Ishikawa (cell line): Measurements from ENCODE around the gene MORF4L1.

Source experiments
- CEBPB ChIP-seq: IDR thresholded peaks from 2 replicates; pipeline ENCODE4 v1.6.1; 2012
- CREB1 ChIP-seq: IDR thresholded peaks from 2 replicates; pipeline ENCODE4 v1.6.1; 2012; ENCODE audit warnings: low read depth
- EGR1 ChIP-seq: IDR thresholded peaks from 2 replicates; pipeline ENCODE4 v1.6.1; 2012
- EP300 ChIP-seq: IDR thresholded peaks from 2 replicates; pipeline ENCODE4 v1.6.1; 2012; ENCODE audit warnings: borderline replicate concordance
- FOXM1 ChIP-seq: IDR thresholded peaks from 2 replicates; pipeline ENCODE4 v1.6.1; 2012; ENCODE audit warnings: low read depth, borderline replicate concordance
- NFIC ChIP-seq: IDR thresholded peaks from 2 replicates; pipeline ENCODE4 v1.6.1; 2012
- RAD21 ChIP-seq: IDR thresholded peaks from 2 replicates; pipeline ENCODE4 v1.6.1; 2012; ENCODE audit warnings: low read depth
- TAF1 ChIP-seq: IDR thresholded peaks from 2 replicates; pipeline ENCODE4 v1.6.1; 2012; ENCODE audit warnings: low read depth, mild to moderate bottlenecking
- TCF12 ChIP-seq: IDR thresholded peaks from 2 replicates; pipeline ENCODE4 v1.6.1; 2012; ENCODE audit warnings: low read depth
- TEAD4 ChIP-seq: IDR thresholded peaks from 2 replicates; pipeline ENCODE4 v1.6.1; 2012
- YY1 ChIP-seq: IDR thresholded peaks from 2 replicates; pipeline ENCODE4 v1.6.1; 2012; ENCODE audit warnings: low read depth
- ZBTB7A ChIP-seq: IDR thresholded peaks from 2 replicates; pipeline ENCODE4 v1.6.1; 2012; ENCODE audit warnings: low read depth
- TF ChIP-seq, protein P1 (sequence below): IDR thresholded peaks from 2 replicates; pipeline ENCODE4 v1.6.1; 2012
- TF ChIP-seq, protein P2 (sequence below): IDR thresholded peaks from 2 replicates; pipeline ENCODE4 v1.6.1; 2012
- TF ChIP-seq, protein P3 (sequence below): IDR thresholded peaks from 2 replicates; pipeline ENCODE4 v1.6.1; 2012; ENCODE audit warnings: low read depth, mild to moderate bottlenecking

The MORF4L1 gene

DNA sequence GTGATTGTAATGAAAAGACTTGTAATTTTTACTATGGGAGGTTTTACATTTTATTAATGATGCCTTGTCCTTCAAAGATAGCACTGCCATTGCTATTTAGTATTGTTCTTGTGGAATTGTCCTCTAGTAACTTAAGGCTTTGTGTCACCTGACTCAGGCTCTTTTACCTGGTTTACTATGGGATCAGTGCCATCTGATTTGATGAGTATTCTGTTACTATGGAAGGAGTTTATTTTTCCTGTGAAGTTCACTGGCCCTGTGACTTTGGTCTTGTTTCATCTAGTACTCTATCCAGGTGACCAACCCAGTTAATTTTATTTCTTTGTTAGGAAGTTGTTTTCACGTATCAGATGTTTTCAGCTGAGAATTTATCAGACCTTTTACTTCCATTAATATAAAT, 9.0 kb downstream of the MORF4L1 start:
- no peak for TF ChIP-seq TAF1
- no peak for TF ChIP-seq YY1
- no peak for TF ChIP-seq RAD21
- TF ChIP-seq EP300: no peak
- no peak for TF ChIP-seq EGR1
- TF ChIP-seq TEAD4: no peak
- TF ChIP-seq, protein P1, sequence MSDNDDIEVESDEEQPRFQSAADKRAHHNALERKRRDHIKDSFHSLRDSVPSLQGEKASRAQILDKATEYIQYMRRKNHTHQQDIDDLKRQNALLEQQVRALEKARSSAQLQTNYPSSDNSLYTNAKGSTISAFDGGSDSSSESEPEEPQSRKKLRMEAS: no peak
- TF ChIP-seq, protein P2, sequence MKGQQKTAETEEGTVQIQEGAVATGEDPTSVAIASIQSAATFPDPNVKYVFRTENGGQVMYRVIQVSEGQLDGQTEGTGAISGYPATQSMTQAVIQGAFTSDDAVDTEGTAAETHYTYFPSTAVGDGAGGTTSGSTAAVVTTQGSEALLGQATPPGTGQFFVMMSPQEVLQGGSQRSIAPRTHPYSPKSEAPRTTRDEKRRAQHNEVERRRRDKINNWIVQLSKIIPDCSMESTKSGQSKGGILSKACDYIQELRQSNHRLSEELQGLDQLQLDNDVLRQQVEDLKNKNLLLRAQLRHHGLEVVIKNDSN: no peak
- TF ChIP-seq FOXM1: no peak
- TF ChIP-seq CREB1: no peak
- no peak for TF ChIP-seq CEBPB

DNA sequence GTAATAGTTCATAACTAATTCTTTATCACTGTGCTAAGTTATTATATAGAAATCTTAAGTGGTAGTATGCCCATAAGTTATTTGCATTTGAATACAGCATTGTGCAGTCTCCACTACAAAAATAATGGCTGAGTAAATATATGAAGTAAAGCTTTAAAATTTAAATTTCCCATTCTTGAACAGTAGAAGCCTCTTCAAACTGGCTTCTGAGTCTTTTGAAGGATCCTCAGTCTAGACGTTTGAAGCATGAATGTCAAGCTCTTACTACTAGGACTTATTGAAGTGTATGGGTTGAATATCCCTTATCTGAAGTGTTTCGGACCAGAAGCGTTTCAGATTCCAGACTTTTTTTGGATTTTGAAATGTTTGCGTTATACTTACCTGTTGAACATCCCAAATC, 16.3 kb downstream of the MORF4L1 start:
- no peak for TF ChIP-seq RAD21
- no peak for TF ChIP-seq TCF12
- no peak for TF ChIP-seq CREB1
- TF ChIP-seq TEAD4: no peak
- TF ChIP-seq YY1: no peak
- TF ChIP-seq EGR1: no peak
- TF ChIP-seq FOXM1: no peak
- no peak for TF ChIP-seq CEBPB
- TF ChIP-seq TAF1: no peak
- TF ChIP-seq, protein P2: no peak
- TF ChIP-seq, protein P1: no peak
- no peak for TF ChIP-seq ZBTB7A
- TF ChIP-seq, protein P3, sequence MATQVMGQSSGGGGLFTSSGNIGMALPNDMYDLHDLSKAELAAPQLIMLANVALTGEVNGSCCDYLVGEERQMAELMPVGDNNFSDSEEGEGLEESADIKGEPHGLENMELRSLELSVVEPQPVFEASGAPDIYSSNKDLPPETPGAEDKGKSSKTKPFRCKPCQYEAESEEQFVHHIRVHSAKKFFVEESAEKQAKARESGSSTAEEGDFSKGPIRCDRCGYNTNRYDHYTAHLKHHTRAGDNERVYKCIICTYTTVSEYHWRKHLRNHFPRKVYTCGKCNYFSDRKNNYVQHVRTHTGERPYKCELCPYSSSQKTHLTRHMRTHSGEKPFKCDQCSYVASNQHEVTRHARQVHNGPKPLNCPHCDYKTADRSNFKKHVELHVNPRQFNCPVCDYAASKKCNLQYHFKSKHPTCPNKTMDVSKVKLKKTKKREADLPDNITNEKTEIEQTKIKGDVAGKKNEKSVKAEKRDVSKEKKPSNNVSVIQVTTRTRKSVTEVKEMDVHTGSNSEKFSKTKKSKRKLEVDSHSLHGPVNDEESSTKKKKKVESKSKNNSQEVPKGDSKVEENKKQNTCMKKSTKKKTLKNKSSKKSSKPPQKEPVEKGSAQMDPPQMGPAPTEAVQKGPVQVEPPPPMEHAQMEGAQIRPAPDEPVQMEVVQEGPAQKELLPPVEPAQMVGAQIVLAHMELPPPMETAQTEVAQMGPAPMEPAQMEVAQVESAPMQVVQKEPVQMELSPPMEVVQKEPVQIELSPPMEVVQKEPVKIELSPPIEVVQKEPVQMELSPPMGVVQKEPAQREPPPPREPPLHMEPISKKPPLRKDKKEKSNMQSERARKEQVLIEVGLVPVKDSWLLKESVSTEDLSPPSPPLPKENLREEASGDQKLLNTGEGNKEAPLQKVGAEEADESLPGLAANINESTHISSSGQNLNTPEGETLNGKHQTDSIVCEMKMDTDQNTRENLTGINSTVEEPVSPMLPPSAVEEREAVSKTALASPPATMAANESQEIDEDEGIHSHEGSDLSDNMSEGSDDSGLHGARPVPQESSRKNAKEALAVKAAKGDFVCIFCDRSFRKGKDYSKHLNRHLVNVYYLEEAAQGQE: no peak
- no peak for TF ChIP-seq EP300
- no peak for TF ChIP-seq NFIC

DNA sequence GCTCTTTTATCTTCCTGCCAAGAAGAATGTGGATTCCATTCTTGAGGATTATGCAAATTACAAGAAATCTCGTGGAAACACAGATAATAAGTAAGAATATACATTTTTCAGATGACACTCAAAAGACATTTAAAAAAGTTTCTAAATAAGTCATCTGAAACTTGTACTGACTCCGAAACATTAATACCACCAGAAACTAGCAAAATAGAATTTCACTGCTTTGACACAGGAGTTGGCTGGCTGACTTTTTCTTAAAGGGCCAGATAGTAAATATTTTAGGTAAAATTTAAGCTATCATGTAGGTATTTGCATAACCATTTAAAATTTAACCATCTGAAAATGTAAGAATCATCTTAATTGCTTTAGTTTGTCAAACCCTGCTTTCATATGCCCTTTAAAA, 20.8 kb downstream of the MORF4L1 start:
- TF ChIP-seq RAD21: no peak
- no peak for TF ChIP-seq FOXM1
- TF ChIP-seq TCF12: no peak
- TF ChIP-seq CREB1: no peak
- TF ChIP-seq NFIC: no peak
- TF ChIP-seq, protein P1: no peak
- TF ChIP-seq ZBTB7A: no peak
- TF ChIP-seq, protein P2: no peak
- no peak for TF ChIP-seq YY1
- no peak for TF ChIP-seq EGR1
- TF ChIP-seq, protein P3: no peak
- TF ChIP-seq TEAD4: no peak

DNA sequence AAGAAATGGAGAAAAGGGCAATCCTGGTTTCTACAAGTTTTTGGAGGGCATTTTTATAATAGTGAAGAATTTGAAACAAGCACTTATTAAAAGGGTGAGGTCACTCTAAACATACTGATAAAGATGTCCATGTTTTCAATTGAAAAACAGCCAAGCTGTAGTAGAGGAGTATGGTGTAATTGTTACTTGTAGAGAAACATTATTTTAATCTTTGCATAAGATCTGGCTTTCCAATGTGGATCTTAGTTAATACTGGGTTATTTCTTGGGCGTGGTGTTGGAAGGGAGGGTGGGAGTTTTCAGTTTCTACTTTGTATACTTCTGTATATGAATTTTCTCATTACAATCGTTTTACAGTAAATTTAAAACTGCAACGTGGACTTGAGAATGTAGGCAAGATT, 22.8 kb downstream of the MORF4L1 start:
- TF ChIP-seq EP300 (no peak), CREB1 (no peak), FOXM1 (no peak), YY1 (no peak), TEAD4 (no peak), NFIC (no peak), CEBPB (no peak), TCF12 (no peak)
- TF ChIP-seq, protein P1: no peak
- TF ChIP-seq, protein P3: no peak
